COLO668 (cell line): ENCODE measurements around the gene VASP.

Experiments
- DNase-seq: peaks from one replicate; lab custom pipeline; 2025; ENCODE audit not compliant: unreplicated experiment; lab: John Stamatoyannopoulos, UW

VASP gene

DNA sequence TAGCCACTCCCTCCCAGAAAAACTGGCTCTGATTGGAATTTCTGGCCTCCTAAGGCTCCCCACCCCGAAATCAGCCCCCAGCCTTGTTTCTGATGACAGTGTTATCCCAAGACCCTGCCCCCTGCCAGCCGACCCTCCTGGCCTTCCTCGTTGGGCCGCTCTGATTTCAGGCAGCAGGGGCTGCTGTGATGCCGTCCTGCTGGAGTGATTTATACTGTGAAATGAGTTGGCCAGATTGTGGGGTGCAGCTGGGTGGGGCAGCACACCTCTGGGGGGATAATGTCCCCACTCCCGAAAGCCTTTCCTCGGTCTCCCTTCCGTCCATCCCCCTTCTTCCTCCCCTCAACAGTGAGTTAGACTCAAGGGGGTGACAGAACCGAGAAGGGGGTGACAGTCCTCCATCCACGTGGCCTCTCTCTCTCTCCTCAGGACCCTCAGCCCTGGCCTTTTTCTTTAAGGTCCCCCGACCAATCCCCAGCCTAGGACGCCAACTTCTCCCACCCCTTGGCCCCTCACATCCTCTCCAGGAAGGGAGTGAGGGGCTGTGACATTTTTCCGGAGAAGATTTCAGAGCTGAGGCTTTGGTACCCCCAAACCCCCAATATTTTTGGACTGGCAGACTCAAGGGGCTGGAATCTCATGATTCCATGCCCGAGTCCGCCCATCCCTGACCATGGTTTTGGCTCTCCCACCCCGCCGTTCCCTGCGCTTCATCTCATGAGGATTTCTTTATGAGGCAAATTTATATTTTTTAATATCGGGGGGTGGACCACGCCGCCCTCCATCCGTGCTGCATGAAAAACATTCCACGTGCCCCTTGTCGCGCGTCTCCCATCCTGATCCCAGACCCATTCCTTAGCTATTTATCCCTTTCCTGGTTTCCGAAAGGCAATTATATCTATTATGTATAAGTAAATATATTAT is 33.3 kb upstream of the VASP start:
- no peak for DNase-seq

DNA sequence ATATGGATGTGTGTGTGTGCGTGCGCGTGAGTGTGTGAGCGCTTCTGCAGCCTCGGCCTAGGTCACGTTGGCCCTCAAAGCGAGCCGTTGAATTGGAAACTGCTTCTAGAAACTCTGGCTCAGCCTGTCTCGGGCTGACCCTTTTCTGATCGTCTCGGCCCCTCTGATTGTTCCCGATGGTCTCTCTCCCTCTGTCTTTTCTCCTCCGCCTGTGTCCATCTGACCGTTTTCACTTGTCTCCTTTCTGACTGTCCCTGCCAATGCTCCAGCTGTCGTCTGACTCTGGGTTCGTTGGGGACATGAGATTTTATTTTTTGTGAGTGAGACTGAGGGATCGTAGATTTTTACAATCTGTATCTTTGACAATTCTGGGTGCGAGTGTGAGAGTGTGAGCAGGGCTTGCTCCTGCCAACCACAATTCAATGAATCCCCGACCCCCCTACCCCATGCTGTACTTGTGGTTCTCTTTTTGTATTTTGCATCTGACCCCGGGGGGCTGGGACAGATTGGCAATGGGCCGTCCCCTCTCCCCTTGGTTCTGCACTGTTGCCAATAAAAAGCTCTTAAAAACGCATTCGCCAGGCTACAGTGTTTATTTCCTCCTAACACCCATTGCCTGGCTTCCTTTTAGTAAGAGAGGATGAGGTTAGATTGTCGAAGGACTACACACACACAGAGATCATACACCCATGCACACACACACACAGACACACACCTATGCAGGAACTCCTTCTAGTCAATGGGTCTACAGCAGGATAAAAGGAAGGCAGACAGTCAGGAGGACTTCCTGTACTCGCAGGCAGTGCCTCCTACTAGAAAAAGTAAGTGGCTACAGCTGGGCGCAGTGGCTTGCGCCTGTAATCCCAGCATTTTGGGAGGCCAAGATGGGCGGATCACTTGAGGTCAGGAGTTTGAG is 32.4 kb upstream of the VASP start:
- no peak for DNase-seq

DNA sequence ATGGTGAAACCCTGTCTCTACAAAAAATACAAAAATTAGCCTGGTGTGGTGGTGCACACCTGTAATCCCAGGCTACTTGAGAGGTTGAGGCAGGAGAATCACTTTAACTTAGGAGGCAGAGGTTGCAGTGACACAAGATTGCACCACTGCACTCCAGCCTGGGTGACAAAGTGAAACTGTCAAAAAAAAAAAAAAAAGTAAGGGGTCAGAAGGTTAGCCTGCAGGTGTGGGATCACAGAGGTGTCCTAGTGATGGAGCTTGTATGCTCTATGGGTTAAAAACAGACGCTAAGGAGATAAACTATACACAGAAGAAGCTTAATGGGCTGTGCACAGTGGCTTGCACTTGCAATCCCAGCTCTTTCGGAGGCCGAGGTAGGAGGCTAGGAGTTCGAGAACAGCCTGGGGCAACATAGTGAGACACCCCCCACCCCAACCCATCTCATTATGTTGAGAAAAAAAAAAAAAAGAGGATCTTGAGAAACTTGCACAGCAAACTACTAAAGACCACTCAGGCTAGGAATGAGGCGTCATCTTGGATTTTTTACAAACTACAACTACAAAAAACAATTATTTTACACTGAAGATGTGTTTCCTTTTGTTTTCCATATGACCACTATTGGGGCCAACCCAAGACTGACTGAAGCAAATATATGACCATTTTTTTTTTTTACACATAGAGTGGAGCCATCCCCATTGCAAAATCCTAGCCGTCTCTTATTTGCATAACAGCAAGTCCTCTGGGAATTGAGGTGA is 31.6 kb upstream of the VASP start:
- DNase-seq: no peak

DNA sequence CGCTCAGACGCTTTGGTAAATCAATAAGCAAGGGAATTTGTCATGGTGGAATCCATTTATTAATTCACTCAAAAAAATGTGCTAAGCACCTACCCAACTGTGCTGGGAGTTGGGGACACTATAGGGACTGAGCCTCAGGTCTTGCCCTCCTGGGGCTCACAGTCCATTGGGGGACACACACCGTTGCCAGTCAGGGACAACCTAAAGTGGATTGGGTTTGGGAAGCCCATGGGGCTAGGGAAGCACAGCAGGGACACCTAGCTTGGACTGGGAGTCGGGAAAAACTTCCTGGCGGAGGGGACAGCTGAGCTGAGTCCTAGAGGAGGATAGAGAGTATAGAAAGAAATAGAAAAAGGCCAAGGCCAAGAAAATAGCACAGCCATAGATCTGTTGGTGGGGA is 31.0 kb upstream of the VASP start:
- no peak for DNase-seq

DNA sequence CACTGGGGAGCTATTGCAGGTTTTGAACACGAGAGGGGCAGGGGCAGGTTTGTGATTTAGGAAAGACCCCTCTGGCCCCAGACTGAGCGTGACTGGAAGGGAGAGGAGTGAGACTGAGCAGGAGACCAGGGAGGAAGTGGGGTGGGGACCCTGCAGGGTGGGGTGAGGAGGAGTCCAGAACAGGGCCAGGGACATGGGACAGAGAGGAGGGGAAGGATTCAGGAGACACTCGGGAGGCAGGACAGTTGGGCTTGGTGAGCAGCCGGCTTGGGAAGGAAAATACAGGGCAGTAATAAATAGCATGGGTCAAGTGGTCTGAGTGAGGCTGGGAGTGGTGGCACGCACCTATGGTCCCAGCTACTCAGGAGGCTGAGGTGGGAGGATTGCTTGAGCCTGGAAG is 30.1 kb upstream of the VASP start:
- DNase-seq: no peak

DNA sequence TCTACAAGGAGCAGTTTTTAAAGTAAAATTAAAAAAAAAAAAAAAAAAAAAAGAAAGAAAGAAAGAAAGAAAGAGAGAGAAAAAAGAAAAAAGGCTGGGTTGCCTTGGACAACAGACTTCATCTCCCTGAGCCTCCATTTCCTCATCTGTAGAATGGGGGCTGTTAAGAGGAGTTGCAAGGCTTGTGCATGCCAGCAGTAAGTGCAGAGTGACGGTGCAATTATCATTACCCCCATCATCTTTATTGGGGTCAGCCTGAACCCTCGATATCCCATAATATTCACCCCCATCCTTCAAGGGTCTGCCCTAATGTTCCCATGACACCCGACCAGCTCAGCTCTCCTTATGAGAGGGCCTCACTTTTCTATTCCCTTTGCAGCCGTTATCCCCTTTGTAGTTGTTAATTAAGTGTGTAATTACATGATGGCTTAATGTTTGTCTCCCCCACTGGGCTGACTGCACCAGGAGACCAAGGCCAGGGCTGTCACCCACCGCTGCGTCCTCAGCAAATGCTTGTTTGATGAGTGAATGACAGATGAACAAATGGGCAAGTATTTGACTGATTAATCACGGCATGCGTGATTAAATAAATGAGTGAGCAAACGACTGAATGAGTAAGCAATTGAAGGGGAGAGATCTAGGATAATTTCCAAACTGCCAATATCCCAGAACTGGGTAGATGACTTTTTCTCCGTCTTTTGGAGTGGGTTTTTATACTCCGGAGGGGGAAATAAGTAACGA is 29.4 kb upstream of the VASP start:
- peak; percentile 22 for DNase-seq

DNA sequence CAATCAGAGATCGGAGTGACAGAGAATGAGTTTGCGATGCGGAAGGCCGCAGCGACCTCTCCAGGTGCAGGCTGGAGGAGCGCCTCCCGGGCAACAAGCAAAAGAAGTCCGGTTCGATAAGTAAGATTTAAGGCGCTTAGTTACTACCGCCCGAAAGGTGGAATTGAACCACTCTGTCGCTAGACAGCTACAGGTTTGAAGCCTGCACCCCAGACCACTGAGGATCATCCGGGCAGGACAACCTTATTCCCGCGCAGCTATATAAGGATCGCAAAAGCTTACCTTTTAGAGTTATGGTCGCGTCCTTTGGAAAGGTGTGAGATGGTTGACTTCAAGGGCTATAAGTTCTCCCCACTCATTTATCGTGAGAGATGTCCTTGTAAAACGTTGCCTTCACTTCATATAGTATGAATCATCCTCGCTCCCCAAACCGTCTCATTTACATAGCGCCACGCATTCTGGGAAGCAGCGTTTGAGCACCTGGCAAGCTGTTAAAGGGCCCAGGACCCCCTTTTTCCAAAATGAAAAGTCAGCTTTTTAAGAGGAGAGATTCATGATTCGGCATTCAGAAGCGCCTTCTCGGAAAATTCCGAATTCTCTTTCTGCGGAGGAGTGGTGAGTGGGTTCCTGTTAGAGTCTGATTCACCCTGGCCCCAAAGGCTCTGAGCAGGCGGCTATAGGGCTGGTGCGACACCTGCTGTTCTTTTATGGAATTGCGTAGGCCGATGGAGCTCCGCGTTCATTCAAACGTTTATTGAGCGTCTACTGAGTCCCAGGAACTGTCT is 28.6 kb upstream of the VASP start:
- DNase-seq: peak; percentile 80

DNA sequence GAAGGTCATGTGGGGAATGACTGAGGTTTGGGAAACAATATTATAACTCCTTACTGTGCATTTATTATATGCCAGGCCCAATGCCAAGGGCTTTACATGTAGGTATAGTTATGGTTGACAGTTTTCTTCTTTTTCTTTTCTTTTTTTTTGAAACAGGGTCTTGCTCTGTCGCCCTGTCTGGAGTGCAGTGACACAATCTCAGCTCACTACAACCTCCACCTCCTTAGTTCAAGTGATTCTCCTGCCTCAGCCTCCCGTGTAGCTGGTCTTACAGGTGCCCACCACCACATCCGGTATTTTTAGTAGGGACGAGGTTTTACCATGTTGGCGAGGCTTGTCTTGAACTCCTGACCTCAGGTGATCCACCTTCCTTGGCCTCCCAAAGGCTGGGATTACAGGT is 24.2 kb upstream of the VASP start:
- DNase-seq: no peak

DNA sequence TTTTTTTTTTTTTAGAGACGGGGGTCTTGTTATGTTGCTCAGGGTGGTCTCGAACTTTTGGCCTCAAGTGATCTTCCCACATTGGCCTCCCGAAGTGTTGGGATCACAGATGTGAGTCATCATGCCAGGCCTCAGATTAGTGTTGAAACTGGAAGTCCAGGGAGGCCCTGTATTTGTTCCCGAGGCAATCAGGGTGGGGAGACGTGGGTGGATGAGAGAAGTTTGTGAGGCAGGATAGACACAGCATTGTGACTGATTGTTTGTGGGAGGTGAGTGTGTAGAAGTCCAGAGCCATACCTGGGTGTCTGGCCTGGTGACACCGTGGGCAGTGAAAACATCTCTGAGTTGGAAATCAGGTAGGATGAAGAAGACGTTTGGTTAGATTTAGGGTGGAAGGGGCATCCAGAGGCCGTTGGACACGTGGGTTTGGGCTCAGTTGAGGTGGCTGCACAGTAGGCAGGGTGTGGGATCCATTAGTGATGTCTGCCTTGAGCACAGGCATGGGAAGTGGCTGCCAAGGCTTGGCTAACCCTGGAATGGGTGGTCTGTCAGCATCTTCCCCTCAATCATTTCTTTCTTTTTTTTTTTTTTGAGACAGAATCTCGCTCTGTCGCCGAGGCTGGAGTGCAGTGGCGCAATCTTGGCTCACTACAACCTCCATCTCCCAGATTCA is 22.9 kb upstream of the VASP start:
- no peak for DNase-seq

DNA sequence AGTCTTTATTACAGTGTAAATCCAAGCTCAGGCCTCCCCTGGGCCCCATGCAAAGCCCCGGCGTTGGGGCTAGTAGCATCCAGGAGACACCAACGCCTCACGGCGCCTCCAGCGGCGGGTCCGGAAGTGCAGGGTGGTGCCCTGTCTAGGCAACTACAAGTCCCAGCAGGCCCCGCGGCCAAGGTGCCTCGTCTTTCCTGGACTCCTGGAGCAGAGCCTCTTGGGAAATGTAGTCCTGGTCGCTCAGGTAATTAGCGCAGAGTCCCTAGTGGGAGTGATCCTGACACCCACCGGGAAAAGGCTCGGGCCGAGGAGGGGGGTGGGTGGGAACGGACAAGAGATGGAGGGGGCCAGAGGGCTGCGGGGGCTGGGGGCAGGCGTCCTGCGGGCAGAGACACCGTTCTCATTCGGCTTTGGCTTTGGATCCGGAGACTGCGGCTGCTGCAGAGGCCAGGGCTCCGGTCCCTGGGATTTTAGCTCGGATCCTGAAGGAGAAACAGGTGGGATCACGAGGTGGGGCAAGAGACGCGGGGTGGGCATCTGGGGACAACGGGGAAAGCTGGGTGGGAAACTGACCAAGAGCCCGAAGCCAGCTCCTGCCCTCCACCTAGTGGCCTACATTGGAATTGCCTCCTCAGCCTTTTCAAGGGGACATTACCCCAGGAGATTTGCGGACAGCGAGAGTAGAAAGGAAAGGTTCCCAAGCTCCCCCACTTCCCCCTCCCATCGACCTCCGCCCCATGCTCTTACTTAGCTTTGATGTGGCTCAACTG is 21.8 kb upstream of the VASP start:
- DNase-seq: peak; percentile 96

DNA sequence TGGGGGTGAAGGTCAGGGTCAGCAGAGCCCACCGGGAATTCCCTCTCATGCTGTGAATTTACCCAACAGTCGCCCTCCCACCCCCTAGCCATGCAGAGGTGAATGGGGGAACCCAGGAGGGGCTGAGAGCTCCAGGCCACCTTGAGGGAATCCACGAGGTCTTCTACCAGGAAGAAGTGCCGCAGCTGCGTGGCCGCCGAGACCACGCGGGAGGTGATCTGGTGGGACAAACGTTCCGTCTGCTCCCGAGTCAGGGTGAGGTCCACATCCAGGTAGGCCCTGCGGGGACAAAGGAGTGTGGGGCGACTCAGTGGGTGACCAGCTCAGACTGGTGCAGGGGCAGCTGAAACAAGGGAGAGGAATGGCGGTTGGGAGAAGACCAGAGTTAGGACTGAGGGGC is 18.6 kb upstream of the VASP start:
- no peak for DNase-seq

DNA sequence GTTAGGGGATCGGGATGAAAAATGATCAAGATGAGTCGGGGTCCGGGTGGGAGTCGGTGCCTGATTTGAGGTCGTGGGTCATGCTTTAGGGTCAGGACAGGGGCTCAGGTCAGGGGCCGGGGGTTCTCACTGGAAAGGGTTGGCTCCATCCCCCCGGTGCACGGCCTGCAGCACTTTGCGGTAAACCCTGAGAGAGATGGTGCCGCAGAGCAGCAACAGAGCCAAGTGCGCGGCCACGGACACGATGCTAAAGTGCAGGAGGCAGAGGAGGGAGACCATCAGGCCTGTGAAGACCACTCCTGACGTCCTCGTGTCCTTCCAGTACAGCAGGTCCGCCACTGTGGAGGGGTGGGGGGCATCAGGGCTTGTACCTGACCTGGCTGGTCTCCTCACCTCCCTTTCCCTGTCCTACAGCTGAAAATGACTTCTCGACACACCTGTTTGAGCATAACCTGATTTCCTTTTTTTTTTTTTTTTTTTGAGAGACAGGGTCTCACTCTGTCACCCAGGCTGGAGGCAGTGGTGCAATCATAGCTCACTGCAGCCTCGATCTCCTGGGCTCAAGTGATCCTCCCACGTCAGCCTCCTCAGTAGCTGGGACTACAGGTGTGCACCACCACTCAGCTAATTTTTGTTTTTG is 17.9 kb upstream of the VASP start:
- no peak for DNase-seq

DNA sequence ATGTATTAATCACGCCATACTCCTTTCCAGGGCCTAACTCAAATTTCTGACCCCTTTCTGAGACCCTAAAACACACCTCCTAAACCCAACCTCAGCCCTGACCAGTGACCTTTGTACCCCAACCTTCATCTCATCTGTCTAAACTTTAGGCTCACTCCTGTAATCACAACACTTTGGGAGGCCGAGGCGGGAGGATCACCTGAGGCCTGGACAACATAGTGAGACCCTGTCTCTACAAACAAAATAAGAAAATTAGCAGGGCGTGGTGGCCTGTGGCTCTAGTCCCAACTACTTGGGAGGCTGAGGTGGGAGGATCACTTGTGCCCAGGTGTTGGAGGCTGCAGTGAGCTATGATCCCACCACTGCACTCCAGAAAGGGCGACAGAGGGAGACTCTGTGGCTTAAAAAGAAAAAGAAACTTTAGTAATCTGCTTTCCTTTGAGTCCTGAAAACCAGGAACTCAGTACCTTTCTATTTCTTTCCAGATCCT is 15.1 kb upstream of the VASP start:
- DNase-seq: no peak

DNA sequence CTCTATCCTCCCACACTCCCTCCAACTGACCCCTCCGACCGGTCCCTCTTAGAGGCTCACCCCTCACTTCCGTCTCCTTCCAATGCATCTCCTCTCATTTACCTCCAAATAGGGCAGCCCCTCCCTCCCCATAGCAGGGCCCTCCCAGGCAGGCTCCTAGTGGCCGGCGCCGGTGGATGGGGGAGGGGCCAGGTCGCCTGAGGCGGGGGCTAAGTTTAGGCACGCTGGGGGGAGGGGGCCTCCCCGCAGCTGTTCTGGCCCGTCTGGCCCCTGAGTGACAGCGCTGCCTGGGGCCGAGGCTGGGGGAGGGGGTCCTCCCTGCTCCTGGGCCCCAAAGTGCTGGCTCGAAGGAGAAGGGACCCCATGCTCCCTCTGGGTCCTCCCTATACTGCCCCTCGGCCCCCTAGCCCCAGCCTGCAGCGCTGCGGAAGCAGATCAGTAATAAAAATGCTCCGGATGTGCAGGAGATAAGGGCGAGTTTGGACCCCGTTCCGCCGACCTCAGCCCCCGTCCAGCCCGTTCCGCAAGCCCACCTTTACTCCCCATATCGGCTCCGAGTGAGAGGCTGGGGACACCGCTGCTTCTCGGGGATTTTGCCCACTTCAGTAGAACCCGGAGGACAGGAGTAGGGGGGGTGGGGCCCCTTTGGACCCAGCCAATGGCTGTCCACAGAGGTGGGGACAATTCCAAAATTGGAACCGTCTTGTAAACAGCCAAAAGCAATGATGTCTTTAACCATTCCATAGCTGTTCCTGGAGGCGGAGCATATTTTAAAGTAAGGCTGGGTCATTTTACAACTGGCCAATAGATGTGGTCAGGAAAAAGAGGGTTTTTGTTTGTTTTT is 14.4 kb upstream of the VASP start:
- DNase-seq: no peak

DNA sequence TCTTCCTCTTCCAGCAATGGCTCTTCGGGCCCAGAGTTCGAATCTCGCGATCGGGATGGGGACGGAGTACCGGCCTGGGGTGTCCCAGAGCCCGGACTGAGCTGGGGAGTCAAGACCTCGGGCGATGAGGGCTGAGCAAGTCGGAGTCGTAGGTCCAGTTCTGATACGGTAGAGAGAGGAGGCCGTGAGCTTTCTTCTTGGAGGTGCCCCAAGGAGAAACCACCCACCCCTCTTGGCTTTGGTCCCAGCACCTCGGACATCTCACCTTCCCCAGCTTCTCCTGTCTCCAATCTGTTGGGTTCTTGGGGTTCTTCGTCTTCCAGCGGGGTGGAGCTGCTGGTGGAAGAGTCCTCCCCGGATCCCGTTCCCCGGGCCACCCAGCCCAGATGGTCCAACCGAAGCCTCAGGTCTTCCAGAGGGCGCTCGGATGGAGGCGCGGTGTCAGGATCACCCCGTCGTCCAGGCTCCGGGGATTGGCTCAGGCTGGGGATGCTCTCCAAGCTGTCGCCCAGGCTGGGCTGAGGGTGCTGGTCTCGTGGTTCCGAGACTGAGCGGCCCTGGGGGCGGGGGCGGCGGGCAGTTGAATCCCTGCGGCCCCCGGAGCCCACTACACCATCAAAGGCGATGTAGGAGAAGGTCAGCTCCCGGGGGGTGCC is 12.9 kb upstream of the VASP start:
- DNase-seq: no peak

DNA sequence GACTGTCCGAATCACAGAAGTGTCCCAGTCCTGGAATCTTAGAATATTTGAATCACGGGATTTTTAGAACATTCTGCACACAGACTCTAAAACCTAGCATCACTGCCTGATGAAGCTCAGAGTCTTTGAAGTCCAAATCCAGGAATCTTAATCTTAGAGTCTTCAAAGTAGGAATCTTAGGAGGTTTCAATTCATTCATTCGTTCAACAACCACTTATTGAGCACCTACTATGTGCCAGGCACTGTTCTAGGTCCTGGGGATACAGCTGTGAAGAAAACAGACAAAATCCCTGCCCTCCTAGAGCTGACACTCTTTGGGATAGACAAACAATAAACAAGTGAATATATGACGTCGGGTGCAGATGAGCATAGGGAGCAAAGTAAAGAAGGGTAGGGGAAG is 12.1 kb upstream of the VASP start:
- DNase-seq: no peak
